Cortex of kidney (tissue), 1 donor: ENCODE data around the gene DHRS2.
"Not testable (repeated sequence)": the region's sequence is repeated elsewhere in the genome, so short reads cannot be mapped to it uniquely, and the experiment has no call there.

ENCODE experiments used
- DNase-seq: peaks from one replicate; lab custom pipeline; 2025; lab: John Stamatoyannopoulos, UW

The DHRS2 gene, protein sequence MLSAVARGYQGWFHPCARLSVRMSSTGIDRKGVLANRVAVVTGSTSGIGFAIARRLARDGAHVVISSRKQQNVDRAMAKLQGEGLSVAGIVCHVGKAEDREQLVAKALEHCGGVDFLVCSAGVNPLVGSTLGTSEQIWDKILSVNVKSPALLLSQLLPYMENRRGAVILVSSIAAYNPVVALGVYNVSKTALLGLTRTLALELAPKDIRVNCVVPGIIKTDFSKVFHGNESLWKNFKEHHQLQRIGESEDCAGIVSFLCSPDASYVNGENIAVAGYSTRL

DNA sequence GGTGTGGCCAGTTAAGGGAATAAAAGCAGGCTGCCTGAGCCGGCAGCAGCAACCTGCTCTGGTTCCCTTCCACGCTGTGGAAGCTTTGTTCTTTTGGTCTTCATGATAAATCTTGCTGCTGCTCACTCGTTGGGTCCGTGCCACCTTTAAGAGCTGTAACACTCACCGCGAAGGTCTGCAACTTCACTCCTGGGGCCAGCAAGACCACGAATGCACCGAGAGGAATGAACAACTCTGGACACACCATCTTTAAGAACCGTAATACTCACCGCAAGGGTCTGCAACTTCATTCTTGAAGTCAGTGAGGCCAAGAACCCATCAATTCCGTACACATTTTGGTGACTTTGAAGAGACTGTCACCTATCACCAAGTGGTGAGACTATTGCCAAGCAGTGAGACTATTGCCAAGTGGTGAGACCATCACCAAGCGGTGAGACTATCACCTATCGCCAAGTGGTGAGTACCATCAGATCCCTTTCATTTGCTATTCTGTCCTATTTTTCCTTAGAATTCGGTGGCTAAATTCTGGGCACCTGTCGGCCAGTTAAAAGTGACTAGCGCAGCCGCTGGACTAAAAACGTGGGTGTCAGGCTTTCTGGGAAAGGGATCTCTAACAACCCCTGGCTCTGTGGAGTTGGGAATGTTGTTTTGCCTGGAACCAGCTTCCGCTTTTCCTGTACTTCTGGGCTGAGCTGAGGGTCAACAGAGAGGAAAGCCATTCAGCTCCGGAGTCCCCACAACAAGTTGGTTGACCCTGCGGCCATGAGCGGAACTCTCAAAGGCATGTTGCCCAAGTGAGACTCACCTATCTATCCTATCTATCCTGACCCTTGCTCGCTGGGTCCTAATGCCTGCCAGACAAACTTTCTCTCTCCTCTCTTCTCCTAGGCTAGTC lies at the start of gene DHRS2:
DHRS2 (plus strand) TSS at position 48 of the 895 bp plus-strand sequence. CDS start 2,501 bp downstream, outside the sequence.
- no peak for DNase-seq

- DNase-seq: no peak
These were observed 47.1 kb upstream of the DHRS2 start for GRCh38 chr14:23588884-23589598.

DNA sequence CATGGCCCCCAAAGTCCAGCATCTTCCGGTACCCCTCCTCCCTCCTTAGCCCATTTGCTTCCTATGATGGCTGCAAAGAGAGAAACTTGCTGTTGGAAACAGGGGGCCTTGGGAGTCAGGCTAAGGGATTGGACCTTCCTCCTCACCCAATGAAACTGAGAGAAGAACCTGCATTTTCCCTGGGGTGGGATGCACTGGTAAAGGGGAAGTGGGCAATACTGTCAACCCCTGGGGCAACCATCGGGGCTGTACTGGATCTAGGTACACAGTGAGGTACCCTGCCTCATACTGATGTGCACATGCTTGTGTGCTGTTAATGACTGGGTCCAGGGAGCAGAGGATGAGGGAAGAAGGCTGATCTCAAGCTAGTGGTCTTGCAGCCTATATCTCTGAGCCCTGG lies 46.6 kb upstream of the DHRS2 start:
- no peak for DNase-seq

DNA sequence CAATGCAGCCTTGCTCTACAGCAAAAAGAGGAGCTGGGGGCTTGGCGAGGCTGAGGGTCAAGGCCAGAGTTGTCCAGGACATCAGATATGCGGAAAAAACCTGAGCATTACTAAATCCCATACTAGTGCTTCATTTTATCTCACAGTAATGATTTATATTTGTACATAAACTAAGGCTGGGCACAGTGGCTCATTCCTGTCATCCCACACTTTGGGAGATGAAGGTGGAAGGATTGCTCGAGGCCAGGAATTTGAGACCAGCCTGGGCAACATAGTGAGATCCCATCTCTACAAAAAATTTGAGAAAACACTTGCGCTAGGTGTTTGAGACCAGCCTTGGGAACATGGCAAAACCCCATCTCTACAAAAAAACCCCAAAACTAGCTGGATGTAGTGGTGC lies 46.0 kb upstream of the DHRS2 start:
- DNase-seq: no peak

DNA sequence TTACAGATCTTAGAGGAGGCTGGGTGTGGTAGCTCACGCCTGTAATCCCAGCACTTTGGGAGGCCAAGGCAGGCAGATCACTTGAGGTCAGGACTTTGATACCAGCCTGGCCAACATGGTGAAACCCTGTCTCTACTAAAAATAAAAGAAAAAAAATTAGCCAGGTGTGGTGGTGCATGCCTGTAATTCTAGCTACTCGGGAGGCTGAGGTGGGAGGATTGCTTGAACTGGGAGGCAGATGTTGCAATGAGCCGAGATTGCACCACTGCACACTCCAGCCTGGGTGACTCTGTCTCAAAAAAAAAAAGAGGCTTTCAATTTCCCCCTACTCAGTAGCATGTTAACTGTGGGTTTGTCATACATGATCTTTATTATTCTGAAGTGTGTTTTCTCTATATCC lies 42.0 kb upstream of the DHRS2 start:
- not testable (repeated sequence) for DNase-seq

DNA sequence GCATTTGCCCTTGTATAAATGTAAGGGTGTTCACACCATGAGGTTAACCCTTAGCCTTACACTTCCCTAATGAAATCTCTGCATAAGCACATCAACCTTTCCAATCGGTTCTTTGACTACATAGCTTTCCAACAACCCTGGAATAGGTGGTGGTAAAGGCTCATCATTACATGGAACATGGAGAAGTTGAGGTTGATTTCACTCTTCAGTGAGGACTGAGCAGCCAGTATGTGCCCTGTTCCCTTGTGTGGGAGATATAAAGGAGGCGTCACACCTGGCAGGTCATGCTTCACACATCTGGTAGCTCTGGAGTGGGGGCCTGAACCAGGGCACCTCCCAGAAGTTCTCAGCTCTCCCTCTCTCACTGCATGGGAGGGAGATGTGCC lies 35.8 kb upstream of the DHRS2 start:
- DNase-seq: no peak

- no peak for DNase-seq
These were observed 35.4 kb upstream of the DHRS2 start for GRCh38 chr14:23600806-23601205.

DNA sequence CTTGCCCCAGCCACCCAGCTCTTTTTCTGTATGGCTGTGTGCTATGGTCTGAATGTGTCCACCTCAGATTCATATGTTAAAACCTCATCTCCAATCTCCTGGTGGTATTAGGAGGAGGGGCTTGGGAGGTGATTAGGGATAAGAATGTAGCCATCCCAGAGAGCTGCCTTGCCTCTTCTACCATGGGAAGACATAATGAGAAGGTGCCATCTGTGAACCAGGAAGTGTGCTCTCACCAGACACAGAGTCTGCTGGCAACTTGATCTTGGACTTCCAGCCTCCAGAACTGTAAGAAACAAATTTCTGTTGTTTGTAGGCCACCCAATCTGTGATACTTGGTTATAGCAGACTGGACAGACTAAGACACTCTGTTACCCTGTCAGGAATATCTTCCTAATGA lies 34.7 kb upstream of the DHRS2 start:
- DNase-seq: no peak

DNA sequence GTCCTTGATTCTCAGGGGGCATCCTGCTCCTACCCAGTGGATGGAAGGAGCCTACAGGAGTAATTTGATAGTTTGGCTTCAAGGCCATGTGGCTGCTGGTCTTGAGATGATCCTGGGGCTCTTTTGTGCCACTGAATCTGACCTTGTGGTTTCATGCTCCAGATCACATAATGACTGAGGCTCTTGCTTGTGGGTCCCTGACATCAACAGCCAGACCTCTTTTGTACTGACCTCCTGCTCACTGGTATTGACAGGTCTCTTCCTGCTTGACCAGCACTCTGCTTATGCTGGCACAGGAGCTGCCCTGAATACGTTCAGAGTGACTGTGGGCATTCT lies 34.4 kb upstream of the DHRS2 start:
- no peak for DNase-seq

GRCh38 chr14:23602181-23603095 lies 33.7 kb upstream of the DHRS2 start:
- DNase-seq: no peak

GRCh38 chr14:23603103-23603502 lies 33.1 kb upstream of the DHRS2 start:
- no peak for DNase-seq

GRCh38 chr14:23604148-23604547 lies 32.0 kb upstream of the DHRS2 start:
- no peak for DNase-seq

DNA sequence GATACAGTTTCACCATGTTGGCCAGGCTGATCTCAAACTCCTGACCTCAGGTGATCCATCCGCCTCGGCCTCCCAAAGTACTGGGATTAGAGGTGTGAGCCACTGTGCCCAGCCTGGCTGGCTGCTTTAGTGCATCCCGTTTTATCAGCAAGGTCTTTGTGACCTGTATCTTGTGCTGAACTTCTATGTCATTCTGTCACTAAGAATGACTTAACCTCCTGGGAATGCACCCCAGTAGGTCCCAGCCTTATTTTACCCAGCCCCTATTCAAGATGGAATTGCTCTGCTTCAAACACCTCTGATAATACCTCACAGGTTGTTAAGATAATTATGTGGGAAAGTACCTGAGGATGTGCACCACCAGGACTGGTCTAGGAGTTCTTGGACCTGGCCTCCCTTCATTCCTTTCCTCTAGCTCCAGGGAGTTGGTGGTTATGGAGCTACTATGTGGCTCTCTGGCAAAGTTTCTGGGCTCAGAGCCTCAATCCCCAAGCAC lies 31.4 kb upstream of the DHRS2 start:
- no peak for DNase-seq

DNA sequence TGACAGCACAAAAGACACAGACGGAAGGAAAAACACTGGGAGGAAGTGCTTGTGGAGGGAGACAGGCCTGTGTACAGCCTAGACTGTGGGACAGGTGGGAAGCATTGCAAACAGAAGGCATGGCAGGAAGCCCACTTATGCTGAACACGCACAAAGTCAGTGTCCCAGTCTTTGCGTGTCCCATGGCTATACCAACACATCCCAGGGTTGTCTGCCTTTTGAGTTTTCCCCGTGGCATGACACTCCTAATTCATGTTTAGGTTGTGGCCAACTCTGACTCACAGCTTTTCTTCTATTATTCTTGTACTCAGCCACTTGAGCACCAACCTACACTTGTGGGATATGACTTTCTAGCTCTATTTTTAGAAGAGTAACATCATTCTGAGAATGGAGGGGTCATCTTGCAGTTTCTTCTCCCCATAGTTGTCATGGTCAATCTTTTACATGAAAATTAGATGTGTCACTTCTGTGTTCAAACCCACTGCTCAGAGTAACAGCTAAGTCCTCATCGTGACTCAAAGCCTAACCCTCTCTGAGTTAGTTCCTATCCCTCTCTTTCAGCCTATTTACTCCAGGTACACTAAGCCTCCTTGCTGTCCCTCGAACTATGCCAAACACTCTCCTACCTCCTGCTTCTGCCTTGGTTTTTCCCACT lies 30.1 kb upstream of the DHRS2 start:
- DNase-seq: no peak

GRCh38 chr14:23608454-23608853 lies 27.7 kb upstream of the DHRS2 start:
- no peak for DNase-seq

DNA sequence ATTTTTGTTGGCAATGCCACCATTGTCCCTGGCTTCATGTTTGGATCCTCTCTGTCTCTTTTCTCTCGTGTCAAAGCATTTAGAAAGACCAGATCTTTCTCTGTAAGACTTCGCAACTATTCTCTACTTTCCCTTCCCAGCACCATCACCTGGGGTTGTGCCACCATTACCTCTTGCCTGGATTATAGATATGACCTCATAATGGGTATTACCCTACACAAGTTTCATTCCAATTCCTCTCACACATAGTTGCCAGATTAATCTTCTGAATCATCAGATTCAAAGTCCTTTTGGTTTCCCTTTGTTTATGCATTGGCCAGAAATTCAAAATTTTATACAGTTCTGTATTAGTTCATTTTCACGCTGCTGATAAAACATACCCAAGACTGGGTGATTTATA lies 27.2 kb upstream of the DHRS2 start:
- no peak for DNase-seq

DNA sequence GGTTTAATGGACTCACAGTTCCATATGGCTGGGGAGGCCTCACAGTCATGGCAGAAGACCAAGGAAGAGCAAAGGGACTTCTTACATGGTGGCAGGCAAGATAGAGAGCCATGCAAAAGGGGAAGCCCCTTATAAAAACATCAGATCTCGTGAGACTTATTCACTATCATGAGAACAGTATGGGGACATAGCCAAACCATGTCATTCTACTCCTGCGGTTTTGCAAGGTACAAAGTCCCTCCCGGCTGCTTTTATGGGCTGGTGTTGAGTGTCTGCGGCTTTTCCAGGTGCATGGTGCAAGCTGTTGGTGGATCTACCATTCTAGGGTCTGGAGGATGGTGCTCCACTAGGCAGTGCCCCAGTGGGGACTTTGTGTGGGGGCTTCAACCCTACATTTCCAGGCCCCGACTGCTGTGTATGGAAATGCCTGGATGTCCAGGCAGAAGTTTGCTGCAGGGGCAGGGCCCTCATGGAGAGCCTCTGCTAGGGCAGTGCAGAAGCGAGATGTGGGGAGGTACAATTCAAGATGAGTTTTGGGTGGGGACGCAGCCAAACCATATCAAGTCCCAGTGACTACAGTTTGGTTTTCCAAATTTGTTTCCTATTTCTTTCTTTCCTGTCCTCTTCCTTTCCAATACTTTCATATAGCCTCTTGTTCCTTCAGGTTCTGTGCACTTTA lies 26.6 kb upstream of the DHRS2 start:
- not testable (repeated sequence) for DNase-seq

- no peak for DNase-seq
These were observed 25.9 kb upstream of the DHRS2 start for GRCh38 chr14:23610090-23610814.

GRCh38 chr14:23610815-23611289 lies 25.3 kb upstream of the DHRS2 start:
- DNase-seq: no peak

GRCh38 chr14:23612354-23612732 lies 23.8 kb upstream of the DHRS2 start:
- DNase-seq: no peak
